Vagina (tissue), 2 donors: Measurements from ENCODE around the gene ACP3. TPM values are rescaled to one million over a fixed set of nuclear protein-coding genes. Genes with fewer than 3 reads are reported as not detected.

Experiments
- DNase-seq, 2 donors: peaks; one replicate each; pipeline ENCODE4 v3.0.0-alpha.2; 2017; ENCODE audit errors: extremely low spot score in 2 of 2
- H3K27ac ChIP-seq: fragments of 200-600 bp; sonication (generic); one replicate; pipeline ENCODE4 v1.5.1; 2019
- H3K27me3 ChIP-seq: fragments of 200-600 bp; sonication (generic); one replicate; pipeline ENCODE4 v1.5.1; 2019
- H3K36me3 ChIP-seq, 2 donors: fragments of 200-600 bp; sonication (generic); one replicate each; pipeline ENCODE4 v1.5.1; 2017 to 2019
- H3K4me1 ChIP-seq: fragments of 200-600 bp; sonication (generic); one replicate; pipeline ENCODE4 v1.5.1; 2019
- H3K4me3 ChIP-seq, 2 donors: fragments of 200-600 bp; sonication (generic); 1 replicate in 1 of 2; 2 replicates in 1 of 2; pipeline ENCODE4 v1.5.1; 2016 to 2019
- H3K9me3 ChIP-seq: fragments of 200-600 bp; sonication (generic); one replicate; pipeline ENCODE4 v1.5.1; 2019
- CTCF ChIP-seq, 3 experiments: fragments of 450-650 bp in 2 of 3; fragments of 200-600 bp in 1 of 3; sonication (generic) in 1 of 3; IDR thresholded peaks; one replicate each; pipeline ENCODE4 v1.5.1; 2017 to 2019; ENCODE audit warnings: antibody characterized with exemption in 3 of 3, mild to moderate bottlenecking in 2 of 3, moderate library complexity in 2 of 3
- POLR2A ChIP-seq, 2 donors: fragments of 450-650 bp; IDR thresholded peaks; one replicate each; pipeline ENCODE4 v1.6.1; 2017; ENCODE audit warnings: antibody characterized with exemption in 2 of 2, mild to moderate bottlenecking in 2 of 2, moderate library complexity in 2 of 2
- POLR2AphosphoS5 ChIP-seq, 2 donors: sonication (generic); formaldehyde crosslinking; IDR thresholded peaks; one replicate each; pipeline ENCODE4 v1.9.0; 2017; ENCODE audit warnings: antibody characterized with exemption in 2 of 2, mild to moderate bottlenecking in 2 of 2, low read depth in 1 of 2; ENCODE audit not compliant: insufficient read depth in 1 of 2
- intact Hi-C: fragments of 100-400 bp; cut with DNase I; formaldehyde crosslinking; loops from one replicate; pipeline ENCODE4 v1.15.1; 2023
- total RNA-seq: library from RNA; depleted of rRNA; stranded (reverse); fragments of >200 nt; gene quantifications from one replicate; pipeline ENCODE4 v1.2.3, GENCODE V29; 2016

The ACP3 gene
- total RNA-seq, 1 donor from 2014 or later, result 12.3 TPM

- H3K36me3 ChIP-seq, result no peaks in the 10 kb centered on the region
- intact Hi-C loops, result no loop called here
- no peaks in the 10 kb centered on the region for H3K4me1 ChIP-seq
- no peaks in the 10 kb centered on the region for H3K9me3 ChIP-seq
- no peak overlapping the region for H3K27ac ChIP-seq
- no peak for DNase-seq
- no peak overlapping the region for H3K4me3 ChIP-seq
- no peak for TF ChIP-seq CTCF (IDR thresholded peaks at IDR 0.05)
- no peak for TF ChIP-seq POLR2AphosphoS5 (IDR thresholded peaks at IDR 0.05; ENCODE audit: insufficient read depth in 1 of 2, low read depth in 1 of 2)
- no peak for TF ChIP-seq POLR2A (IDR thresholded peaks at IDR 0.05)
- no peaks in the 10 kb centered on the region for H3K27me3 ChIP-seq
These were observed 88.0 kb downstream of the ACP3 start for GRCh38 chr3:132405188-132405587.

- DNase-seq, result no peak
- Histone ChIP-seq H3K9me3 (no peaks in the 10 kb centered on the region), H3K4me3 (no peak overlapping the region), H3K27ac (no peak overlapping the region), H3K27me3 (no peaks in the 10 kb centered on the region), H3K36me3 (no peaks in the 10 kb centered on the region), H3K4me1 (no peaks in the 10 kb centered on the region)
- intact Hi-C loops, result no loop called here
- TF ChIP-seq CTCF (IDR thresholded peaks at IDR 0.05), result no peak
- TF ChIP-seq POLR2A (IDR thresholded peaks at IDR 0.05), result no peak
- TF ChIP-seq POLR2AphosphoS5 (IDR thresholded peaks at IDR 0.05; ENCODE audit: insufficient read depth in 1 of 2, low read depth in 1 of 2), result no peak
These were observed 88.5 kb downstream of the ACP3 start for GRCh38 chr3:132405609-132406299.

DNA sequence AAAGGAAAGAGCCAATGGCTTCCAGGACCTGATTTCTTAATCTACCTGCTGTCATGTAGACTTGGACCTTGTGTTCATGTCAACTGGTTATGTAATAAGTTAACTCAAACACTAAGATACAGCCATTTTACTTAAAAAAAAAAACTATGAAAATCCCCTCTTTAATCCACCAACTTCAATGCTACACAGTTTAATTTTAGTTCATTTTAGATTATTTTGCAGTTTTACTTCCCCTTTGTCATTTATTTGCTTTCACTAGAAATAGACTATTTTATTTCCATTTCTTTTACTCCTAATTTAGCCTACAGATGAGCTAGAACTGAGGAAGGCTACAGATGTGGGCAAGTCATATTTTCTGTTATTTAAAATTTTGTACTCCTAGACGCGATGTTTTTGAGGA is 89.4 kb downstream of the ACP3 start:
- DNase-seq, result no peak

DNA sequence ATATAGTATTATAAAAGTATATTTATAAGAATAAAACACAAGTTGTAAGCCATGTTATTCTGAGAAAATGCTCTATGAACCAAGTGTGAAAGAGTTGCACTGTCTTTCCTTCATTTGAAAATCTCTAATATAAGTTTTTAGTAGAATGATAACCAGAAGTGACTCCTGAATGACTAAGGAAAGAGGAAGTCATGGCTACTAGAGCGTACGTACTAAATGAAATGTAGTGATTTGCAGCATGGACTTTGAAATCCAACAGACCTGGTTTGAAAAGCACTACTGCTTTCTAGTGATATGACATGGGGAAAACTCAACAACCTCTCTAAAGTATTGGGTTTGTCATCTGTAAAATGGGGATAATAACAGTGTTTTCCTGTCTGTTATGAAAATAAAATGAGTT is 89.8 kb downstream of the ACP3 start:
- TF ChIP-seq POLR2A (IDR thresholded peaks at IDR 0.05), result no peak
- TF ChIP-seq POLR2AphosphoS5 (IDR thresholded peaks at IDR 0.05; ENCODE audit: insufficient read depth in 1 of 2, low read depth in 1 of 2), result no peak
- no peak for TF ChIP-seq CTCF (IDR thresholded peaks at IDR 0.05)
- no peak for DNase-seq
- intact Hi-C loops, result no loop called here
- no peak overlapping the region for H3K4me3 ChIP-seq
- H3K9me3 ChIP-seq, result no peaks in the 10 kb centered on the region
- H3K36me3 ChIP-seq, result no peaks in the 10 kb centered on the region
- H3K27me3 ChIP-seq, result no peaks in the 10 kb centered on the region
- no peak overlapping the region for H3K27ac ChIP-seq
- no peaks in the 10 kb centered on the region for H3K4me1 ChIP-seq

More for the DNA sequence above, 89.4 kb downstream of the ACP3 start:
- Histone ChIP-seq H3K4me1 (no peaks in the 10 kb centered on the region), H3K27me3 (no peaks in the 10 kb centered on the region), H3K36me3 (no peaks in the 10 kb centered on the region), H3K9me3 (no peaks in the 10 kb centered on the region), H3K27ac (no peak overlapping the region), H3K4me3 (no peak overlapping the region)
- TF ChIP-seq POLR2AphosphoS5 (IDR thresholded peaks at IDR 0.05; ENCODE audit: insufficient read depth in 1 of 2, low read depth in 1 of 2) (no peak), CTCF (IDR thresholded peaks at IDR 0.05) (no peak), POLR2A (IDR thresholded peaks at IDR 0.05) (no peak)
- intact Hi-C loops, result no loop called here

Other genes with a start within 250 kb of the ACP3 start
- gene DNAJC13, start 100.1 kb downstream of the ACP3 start, total RNA-seq, result 26.5 TPM